ENCODE data around the gene KCNIP4. TPM values are rescaled to one million over a fixed set of nuclear protein-coding genes. Genes with fewer than 3 reads are reported as not detected.

KCNIP4 gene
- total RNA-seq, 1 donor from 2014 or later = 0.39 TPM

DNA sequence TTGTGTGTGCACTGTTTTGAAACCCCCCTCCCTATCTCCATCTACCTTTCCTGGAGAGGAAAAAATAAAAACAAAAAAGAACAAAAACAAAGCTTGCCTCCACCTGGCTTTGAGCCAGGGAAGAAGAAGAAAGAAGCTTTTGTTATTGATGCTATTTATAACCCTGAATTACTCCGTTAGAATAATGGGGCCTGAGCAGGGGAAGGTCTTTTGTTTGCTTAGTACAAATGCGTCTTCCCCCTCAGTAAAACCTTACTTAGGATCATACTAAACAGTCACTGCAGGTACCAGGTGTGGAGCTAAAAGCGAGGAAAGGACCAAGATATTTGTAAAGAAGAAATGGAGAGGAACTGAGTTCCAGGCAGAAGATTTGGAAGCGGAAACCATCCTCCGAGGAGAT lies 352.1 kb downstream of the KCNIP4 start:
- Mint-ChIP-seq H3K4me1 (no peaks in the 10 kb centered on the region), H3K9me3 (no peaks in the 10 kb centered on the region), H3K4me3 (no peak overlapping the region), H3K27ac (no peak overlapping the region), H3K27me3 (ENCODE audit: insufficient read depth, low read depth) (no peaks in the 10 kb centered on the region), H3K36me3 (no peaks in the 10 kb centered on the region)
- peak; percentile 7 for DNase-seq (ENCODE audit: low spot score)
- H3K4me1 ChIP-seq = peaks cover 9% of the 10 kb centered on the region
- no peak overlapping the region for H3K9ac ChIP-seq
- H3K4me2 ChIP-seq = peak overlapping the region; percentile 11
- H3K9me3 ChIP-seq (ENCODE audit: low read depth) = no peaks in the 10 kb centered on the region
- no peaks in the 10 kb centered on the region for H3K79me2 ChIP-seq (ENCODE audit: low read depth)
- no peak overlapping the region for H2AFZ ChIP-seq (replicated peaks)
- no peaks in the 10 kb centered on the region for H3K36me3 ChIP-seq
- no peak overlapping the region for H3K4me3 ChIP-seq
- no peaks in the 10 kb centered on the region for H3K27me3 ChIP-seq
- H3K27ac ChIP-seq = no peak overlapping the region
- H3F3A ChIP-seq (ENCODE audit: low read depth) = no peaks in the 10 kb centered on the region
- H4K20me1 ChIP-seq (ENCODE audit: low read depth) = no peaks in the 10 kb centered on the region
- no peak for TF ChIP-seq EZH2phosphoT487 (IDR thresholded peaks at IDR 0.05)
- TF ChIP-seq, protein P1, sequence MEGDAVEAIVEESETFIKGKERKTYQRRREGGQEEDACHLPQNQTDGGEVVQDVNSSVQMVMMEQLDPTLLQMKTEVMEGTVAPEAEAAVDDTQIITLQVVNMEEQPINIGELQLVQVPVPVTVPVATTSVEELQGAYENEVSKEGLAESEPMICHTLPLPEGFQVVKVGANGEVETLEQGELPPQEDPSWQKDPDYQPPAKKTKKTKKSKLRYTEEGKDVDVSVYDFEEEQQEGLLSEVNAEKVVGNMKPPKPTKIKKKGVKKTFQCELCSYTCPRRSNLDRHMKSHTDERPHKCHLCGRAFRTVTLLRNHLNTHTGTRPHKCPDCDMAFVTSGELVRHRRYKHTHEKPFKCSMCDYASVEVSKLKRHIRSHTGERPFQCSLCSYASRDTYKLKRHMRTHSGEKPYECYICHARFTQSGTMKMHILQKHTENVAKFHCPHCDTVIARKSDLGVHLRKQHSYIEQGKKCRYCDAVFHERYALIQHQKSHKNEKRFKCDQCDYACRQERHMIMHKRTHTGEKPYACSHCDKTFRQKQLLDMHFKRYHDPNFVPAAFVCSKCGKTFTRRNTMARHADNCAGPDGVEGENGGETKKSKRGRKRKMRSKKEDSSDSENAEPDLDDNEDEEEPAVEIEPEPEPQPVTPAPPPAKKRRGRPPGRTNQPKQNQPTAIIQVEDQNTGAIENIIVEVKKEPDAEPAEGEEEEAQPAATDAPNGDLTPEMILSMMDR (IDR thresholded peaks at IDR 0.05) = no peak
- TF ChIP-seq EZH2 (IDR thresholded peaks at IDR 0.05) = no peak

DNA sequence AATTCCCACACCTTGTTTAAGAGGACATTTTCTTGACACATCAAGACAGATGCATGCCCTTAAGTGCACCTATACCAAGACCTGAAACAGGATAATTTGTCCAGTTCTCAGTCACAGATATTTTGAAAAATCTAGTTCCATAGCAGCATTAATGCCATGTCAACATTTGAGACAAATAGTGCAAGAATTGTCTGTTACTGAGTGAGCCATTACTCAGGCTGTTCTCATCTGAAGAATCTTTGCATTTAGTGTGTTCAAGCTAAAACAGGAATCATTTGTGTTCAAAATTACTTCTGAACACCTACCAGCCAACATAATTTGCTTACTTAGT lies 354.9 kb downstream of the KCNIP4 start:
- no peaks in the 10 kb centered on the region for H3K4me1 Mint-ChIP-seq
- no peak for DNase-seq (ENCODE audit: low spot score)
- H3K36me3 ChIP-seq = no peaks in the 10 kb centered on the region
- no peaks in the 10 kb centered on the region for H4K20me1 ChIP-seq (ENCODE audit: low read depth)
- no peak overlapping the region for H3K27ac ChIP-seq
- no peaks in the 10 kb centered on the region for H3K9me3 Mint-ChIP-seq
- H3K4me2 ChIP-seq = no peak overlapping the region
- H3K27me3 ChIP-seq = no peaks in the 10 kb centered on the region
- no peaks in the 10 kb centered on the region for H3F3A ChIP-seq (ENCODE audit: low read depth)
- H3K4me3 Mint-ChIP-seq = no peak overlapping the region
- H3K79me2 ChIP-seq (ENCODE audit: low read depth) = no peaks in the 10 kb centered on the region
- H3K4me3 ChIP-seq = no peak overlapping the region
- H3K27ac Mint-ChIP-seq = no peak overlapping the region
- H3K9me3 ChIP-seq (ENCODE audit: low read depth) = no peaks in the 10 kb centered on the region
- H3K4me1 ChIP-seq = peaks cover 9% of the 10 kb centered on the region
- H3K9ac ChIP-seq = no peak overlapping the region
- peak overlapping the region; percentile 0 for H2AFZ ChIP-seq (replicated peaks)
- no peaks in the 10 kb centered on the region for H3K27me3 Mint-ChIP-seq (ENCODE audit: insufficient read depth, low read depth)
- H3K36me3 Mint-ChIP-seq = no peaks in the 10 kb centered on the region
- TF ChIP-seq EZH2phosphoT487 (IDR thresholded peaks at IDR 0.05) = no peak
- no peak for TF ChIP-seq EZH2 (IDR thresholded peaks at IDR 0.05)
- TF ChIP-seq, protein P1 (IDR thresholded peaks at IDR 0.05) = no peak

DNA sequence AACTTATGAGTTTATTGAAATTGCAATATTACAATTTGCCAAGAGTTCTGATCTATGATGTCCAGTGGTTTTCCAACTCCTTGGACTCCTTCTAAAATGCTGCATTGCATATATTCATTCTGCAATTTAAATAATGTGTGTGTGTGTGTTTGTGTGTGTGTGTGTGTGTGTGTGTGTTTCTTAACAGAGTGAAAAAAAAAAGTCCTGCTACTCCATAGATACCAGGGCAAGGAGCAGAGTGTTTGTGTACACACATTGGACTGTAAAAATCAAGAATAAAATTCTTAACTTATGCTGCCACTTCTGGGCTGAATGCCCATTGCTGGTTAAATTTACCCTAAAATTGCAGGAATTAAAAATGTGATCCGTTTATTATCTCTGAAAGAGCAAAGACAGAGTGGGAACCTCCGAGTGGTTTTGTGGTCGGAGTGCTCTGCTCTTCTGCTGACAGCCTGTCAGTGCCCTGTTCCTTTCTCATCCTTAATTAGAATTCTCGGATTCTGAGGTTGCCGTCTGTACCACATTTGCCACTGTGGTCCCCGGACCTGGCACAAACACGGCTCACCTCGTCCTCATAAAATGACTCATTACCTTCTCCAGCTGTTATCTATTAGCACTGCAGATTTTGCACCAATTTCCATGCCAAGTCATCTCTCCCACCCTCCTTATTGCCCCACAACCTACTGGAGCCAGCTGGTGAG lies 355.5 kb downstream of the KCNIP4 start:
- no peak overlapping the region for H3K9ac ChIP-seq
- H3K27ac Mint-ChIP-seq = no peak overlapping the region
- H2AFZ ChIP-seq (replicated peaks) = peak overlapping the region; percentile 0
- DNase-seq (ENCODE audit: low spot score) = no peak
- no peak overlapping the region for H3K27ac ChIP-seq
- H3K9me3 ChIP-seq (ENCODE audit: low read depth) = no peaks in the 10 kb centered on the region
- H3K36me3 Mint-ChIP-seq = no peaks in the 10 kb centered on the region
- no peaks in the 10 kb centered on the region for H3K4me1 Mint-ChIP-seq
- TF ChIP-seq EZH2phosphoT487 (IDR thresholded peaks at IDR 0.05) = no peak
- no peak overlapping the region for H3K4me2 ChIP-seq
- no peaks in the 10 kb centered on the region for H3K9me3 Mint-ChIP-seq
- no peaks in the 10 kb centered on the region for H3K36me3 ChIP-seq
- peaks cover 9% of the 10 kb centered on the region for H3K4me1 ChIP-seq
- no peak overlapping the region for H3K4me3 ChIP-seq
- H4K20me1 ChIP-seq (ENCODE audit: low read depth) = no peaks in the 10 kb centered on the region
- no peak overlapping the region for H3K4me3 Mint-ChIP-seq
- H3K27me3 ChIP-seq = no peaks in the 10 kb centered on the region
- H3K79me2 ChIP-seq (ENCODE audit: low read depth) = no peaks in the 10 kb centered on the region
- H3F3A ChIP-seq (ENCODE audit: low read depth) = no peaks in the 10 kb centered on the region
- no peaks in the 10 kb centered on the region for H3K27me3 Mint-ChIP-seq (ENCODE audit: insufficient read depth, low read depth)

DNA sequence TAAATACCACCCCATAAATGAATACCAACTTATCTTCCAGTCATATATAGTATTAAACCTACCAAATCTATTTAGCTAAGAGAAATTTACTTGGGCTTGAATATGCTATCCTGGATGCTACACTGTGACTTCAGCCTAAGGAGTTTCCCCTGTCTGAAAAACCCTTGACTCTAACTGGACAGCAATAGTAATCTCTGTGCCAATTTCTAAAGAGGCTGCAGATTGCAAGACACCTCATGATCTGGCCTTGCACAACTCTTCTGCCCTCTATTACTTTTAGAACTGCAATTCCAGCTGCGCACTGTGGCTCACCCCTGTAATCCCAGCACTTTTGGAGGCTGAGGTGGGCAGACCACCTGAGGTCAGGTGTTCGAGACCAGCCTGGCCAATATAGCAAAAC lies 371.5 kb downstream of the KCNIP4 start:
- no peaks in the 10 kb centered on the region for H3F3A ChIP-seq (ENCODE audit: low read depth)
- H2AFZ ChIP-seq (replicated peaks) = no peak overlapping the region
- H3K27ac ChIP-seq = no peak overlapping the region
- no peak for DNase-seq (ENCODE audit: low spot score)
- no peaks in the 10 kb centered on the region for H3K79me2 ChIP-seq (ENCODE audit: low read depth)
- H3K9me3 Mint-ChIP-seq = peaks cover 2% of the 10 kb centered on the region
- H3K27ac Mint-ChIP-seq = no peak overlapping the region
- no peak overlapping the region for H3K4me3 ChIP-seq
- H3K4me1 ChIP-seq = no peaks in the 10 kb centered on the region
- TF ChIP-seq EZH2 (IDR thresholded peaks at IDR 0.05) (no peak), EZH2phosphoT487 (IDR thresholded peaks at IDR 0.05) (no peak)
- TF ChIP-seq, protein P1 (IDR thresholded peaks at IDR 0.05) = no peak
- H3K4me3 Mint-ChIP-seq = no peak overlapping the region
- no peaks in the 10 kb centered on the region for H3K9me3 ChIP-seq (ENCODE audit: low read depth)
- H3K4me1 Mint-ChIP-seq = no peaks in the 10 kb centered on the region
- no peaks in the 10 kb centered on the region for H3K36me3 Mint-ChIP-seq
- no peaks in the 10 kb centered on the region for H3K36me3 ChIP-seq
- no peaks in the 10 kb centered on the region for H4K20me1 ChIP-seq (ENCODE audit: low read depth)
- H3K27me3 Mint-ChIP-seq (ENCODE audit: insufficient read depth, low read depth) = no peaks in the 10 kb centered on the region
- no peak overlapping the region for H3K4me2 ChIP-seq
- H3K27me3 ChIP-seq = no peaks in the 10 kb centered on the region
- H3K9ac ChIP-seq = no peak overlapping the region
